LNCaP clone FGC (cell line): Measurements from ENCODE around the gene FCF1.

Experiments used
- DNase-seq: peaks from one replicate; pipeline ENCODE4 v3.0.0-alpha.2; 2011; ENCODE audit warnings: low read depth
- H3K4me3 ChIP-seq: 2 replicates; pipeline ENCODE4 v1.5.1; 2011; ENCODE audit warnings: mild to moderate bottlenecking, low read depth, low read length, control low read depth
- TF ChIP-seq, protein P1 (sequence below): IDR thresholded peaks from 2 replicates; pipeline ENCODE4 v1.5.1; 2012; ENCODE audit warnings: mild to moderate bottlenecking; ENCODE audit not compliant: control insufficient read depth, insufficient read depth; ENCODE audit errors: extremely low read depth

Gene FCF1, protein sequence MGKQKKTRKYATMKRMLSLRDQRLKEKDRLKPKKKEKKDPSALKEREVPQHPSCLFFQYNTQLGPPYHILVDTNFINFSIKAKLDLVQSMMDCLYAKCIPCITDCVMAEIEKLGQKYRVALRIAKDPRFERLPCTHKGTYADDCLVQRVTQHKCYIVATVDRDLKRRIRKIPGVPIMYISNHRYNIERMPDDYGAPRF

DNA sequence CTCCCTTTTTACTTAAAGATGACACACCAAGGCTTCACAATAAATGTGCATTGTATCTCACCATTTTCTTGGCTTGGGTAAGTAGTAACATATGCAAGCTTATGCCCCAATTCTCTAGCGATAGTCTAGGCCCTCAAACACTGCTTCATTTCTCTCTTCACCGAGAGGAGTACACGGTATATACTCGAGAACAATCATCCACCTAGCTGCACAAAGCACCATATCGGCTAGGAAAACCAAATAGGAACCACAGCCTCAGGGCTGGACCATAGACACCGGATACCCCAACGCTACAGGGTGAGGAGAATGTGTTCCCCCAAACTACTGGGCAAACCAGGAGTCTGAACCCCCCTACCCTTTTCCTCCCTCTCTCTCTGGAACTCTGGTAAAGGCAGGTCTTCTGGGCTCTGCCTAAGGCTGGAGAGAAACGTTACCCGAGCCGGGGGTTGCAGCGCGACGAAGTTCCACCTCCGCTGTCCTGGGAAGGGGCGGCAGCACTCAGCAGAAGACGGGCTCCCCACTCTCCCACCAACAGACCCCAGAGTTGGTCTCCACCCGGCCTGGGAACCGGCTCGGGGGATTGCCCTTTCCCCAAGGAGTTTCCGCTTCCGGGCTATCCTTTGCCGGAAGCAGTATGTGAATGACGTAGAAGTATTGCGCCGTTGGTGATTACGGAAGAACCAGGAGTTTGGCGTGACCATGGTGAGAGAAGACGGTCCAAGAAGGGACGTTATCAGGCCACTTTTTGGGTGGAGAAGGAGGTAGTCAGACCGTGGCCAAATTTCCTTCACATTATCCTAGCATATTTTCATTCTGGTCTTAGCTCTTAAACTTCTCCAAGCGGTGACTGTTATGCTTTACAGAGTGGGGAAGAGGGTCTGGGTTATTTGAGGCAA lies at the start of gene FCF1, which contains the start of gene AREL1:
Gene FCF1, plus strand, starts transcription at position 646 of the 896 bp plus-strand sequence. Its CDS starts 54 bp downstream, at position 700.
Gene AREL1, minus strand, starts transcription at position 582 of the 896 bp plus-strand sequence. CDS start 27,465 bp downstream, outside the sequence.
- H3K4me3 ChIP-seq, result peak within 1 kb of the TSS; percentile 91
- TF ChIP-seq, protein P1, sequence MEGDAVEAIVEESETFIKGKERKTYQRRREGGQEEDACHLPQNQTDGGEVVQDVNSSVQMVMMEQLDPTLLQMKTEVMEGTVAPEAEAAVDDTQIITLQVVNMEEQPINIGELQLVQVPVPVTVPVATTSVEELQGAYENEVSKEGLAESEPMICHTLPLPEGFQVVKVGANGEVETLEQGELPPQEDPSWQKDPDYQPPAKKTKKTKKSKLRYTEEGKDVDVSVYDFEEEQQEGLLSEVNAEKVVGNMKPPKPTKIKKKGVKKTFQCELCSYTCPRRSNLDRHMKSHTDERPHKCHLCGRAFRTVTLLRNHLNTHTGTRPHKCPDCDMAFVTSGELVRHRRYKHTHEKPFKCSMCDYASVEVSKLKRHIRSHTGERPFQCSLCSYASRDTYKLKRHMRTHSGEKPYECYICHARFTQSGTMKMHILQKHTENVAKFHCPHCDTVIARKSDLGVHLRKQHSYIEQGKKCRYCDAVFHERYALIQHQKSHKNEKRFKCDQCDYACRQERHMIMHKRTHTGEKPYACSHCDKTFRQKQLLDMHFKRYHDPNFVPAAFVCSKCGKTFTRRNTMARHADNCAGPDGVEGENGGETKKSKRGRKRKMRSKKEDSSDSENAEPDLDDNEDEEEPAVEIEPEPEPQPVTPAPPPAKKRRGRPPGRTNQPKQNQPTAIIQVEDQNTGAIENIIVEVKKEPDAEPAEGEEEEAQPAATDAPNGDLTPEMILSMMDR, result no peak
- peak; percentile 77 for DNase-seq

DNA sequence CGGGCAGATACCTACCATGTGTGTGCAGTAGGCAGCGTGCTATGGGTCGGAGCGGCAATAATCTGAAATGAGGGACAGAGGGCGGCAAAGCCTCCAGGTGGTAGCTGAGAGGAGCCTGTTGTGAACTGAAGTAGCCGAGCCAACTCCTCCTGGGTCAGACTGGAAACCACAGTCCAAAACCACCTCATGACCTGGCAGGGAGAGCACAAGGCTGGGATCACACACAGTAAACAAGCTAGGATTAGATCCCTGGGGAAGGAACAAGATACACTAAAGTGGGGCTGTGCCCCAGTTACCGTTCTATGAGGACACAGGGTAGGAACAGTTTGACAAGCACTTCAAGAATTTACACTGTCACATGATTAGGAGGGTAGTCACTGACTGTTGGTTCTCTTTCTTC lies 49.1 kb upstream of the FCF1 start:
- DNase-seq, result no peak
- H3K4me3 ChIP-seq, result no peak overlapping the region
- TF ChIP-seq, protein P1, result no peak

DNA sequence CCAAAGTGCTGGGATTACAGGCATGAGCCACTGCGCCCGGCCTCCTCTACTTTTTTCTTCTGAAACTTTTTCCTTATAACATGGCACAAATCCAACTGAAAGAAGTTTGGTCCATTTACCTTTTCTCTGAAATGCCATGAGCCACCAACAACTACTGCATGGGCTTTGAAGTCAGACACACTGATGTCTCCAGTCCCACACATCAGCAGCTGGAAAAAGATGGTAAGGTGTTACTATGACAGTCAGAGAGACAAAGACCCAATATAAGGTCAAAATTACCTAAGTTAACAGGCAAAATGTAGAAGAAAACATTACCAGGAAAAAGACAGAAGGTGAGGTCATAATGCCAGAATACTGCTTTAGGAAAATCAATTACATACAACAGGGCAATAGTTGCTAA lies 48.2 kb upstream of the FCF1 start:
- TF ChIP-seq, protein P1, result no peak
- no peak for DNase-seq

DNA sequence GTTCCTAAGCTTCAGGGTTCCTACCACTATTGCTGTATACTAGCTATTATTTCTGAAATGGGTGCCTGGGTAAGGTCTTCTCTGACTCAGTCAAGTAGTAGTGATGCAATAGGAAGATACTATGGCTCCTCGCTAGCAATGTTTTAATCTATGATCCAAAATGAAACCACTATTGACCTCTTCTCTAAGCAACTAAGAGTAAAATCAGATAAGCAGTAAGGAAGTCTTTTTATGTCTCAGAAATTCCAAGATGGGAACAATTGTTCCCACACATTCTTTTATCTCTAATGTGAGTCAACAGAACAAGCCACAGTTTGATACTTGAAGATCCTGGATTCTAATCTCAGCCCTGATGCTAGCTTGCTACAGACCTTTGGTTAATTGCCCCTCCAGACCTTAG lies 45.2 kb upstream of the FCF1 start:
- no peak overlapping the region for H3K4me3 ChIP-seq
- DNase-seq, result no peak
- TF ChIP-seq, protein P1, result no peak

More for the DNA sequence above, 48.2 kb upstream of the FCF1 start:
- H3K4me3 ChIP-seq, result no peak overlapping the region

DNA sequence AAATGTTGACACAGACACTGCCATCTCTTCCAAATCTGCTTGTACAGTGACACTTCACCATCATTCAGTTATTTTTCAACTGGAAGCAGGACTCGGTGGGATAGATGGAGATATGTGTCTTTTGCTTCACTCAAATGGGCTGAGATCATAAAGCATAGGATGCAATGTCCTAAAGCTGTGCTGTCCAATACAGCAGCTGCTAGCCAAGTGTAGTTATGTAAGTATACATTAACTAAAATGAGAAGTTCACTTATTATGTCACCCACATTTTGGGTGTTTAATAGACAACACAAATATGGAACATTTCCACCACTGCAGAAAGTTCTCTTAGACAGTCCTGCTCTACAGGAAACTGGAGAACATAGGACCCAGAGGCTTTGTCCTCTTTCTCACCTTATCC lies 43.7 kb upstream of the FCF1 start:
- no peak overlapping the region for H3K4me3 ChIP-seq
- TF ChIP-seq, protein P1, result no peak
- no peak for DNase-seq

DNA sequence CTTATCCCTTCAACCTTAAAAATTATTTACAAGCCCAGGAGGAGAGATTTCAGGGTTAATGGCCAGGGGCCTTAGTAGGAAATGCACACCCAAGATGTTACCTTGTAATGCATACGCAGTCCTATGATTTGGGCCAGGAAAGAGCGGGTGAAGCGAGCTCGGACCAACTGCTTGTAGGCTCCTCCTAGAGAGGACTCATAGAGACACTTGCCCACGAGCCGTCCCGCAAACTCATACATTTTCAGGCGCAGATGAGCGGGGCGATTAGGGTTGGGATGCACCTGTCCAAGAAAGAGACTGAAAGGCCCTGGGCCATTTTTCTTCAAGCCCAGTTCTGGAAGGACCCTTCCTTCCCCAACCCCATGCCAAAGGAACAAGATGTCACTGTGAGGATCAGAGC lies 43.1 kb upstream of the FCF1 start:
- H3K4me3 ChIP-seq, result no peak overlapping the region
- TF ChIP-seq, protein P1, result no peak
- DNase-seq, result no peak
